ENCODE measurements around the gene ATG16L2.
A peak's percentile ranks its signal among the peaks of the same experiment; 100 is the strongest.
"Not testable (repeated sequence)": the region's sequence is repeated elsewhere in the genome, so short reads cannot be mapped to it uniquely, and the experiment has no call there.

The ATG16L2 gene

DNA sequence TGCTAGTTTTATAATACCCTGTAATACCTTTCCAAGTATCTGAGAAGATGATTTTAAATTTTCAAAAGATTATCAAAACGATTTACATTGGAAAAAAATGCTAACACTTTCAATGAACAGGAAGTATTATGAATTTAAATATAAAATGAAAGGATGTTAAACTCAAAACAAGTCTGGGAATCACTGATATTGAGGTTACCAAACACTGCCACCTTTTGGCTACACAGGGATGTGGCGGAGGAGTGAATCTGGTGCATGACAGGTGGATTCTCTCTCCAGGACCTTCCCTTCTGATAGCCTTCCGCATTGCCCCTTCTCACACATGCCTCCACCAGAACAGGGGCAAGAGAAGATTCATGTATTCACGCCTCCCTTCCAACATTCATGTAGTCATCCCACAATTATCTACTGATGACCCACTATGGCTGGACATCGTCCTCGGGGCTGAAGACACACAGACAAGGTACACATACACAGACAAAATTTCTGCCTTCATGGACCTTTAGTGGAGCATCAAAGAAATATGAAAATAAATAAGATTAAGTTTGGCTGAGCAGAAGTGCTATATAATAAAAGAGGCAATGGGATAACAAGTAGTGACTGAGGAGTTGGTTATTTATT, 34.7 kb downstream of the ATG16L2 start:
- no peak for DNase-seq (ENCODE audit: low read depth)

DNA sequence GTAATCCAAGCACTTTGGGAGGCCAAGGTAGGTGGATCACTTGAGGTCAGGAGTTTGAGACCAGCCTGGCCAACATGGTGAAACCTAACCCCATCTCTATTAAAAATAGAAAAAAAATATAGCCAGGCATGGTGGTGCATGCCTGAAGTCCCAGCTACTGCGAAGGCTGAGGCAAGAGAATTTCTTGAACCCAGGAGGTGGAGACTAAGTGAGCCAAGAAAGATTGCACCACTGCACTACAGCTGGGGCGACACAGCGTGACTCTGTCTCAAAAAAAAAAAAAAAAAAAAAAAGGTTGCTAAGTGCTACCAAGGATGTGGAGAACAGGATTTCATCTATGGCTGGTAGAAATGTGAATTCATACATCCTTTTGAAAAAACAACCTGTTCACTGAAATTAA, 36.6 kb downstream of the ATG16L2 start:
- no peak for DNase-seq (ENCODE audit: low read depth)

DNA sequence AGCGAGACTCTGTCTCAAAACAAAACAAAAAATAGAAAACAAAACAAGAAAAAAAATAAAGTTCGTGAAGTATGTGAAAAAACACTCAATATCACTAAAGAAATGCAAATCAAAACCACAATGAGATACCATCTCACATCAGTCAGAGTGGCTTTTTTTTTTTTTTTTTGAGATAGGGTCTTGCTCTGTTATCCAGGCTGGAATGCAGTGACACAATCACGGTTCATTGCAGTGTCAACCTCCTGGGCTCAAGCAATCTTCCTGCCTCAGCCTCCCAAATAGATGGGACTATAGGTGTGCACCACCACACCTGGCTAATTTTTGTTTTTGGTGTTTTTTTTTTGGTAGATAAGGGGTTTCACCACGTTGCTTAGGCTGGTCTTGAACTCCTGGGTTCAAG, 37.5 kb downstream of the ATG16L2 start:
- no peak for DNase-seq (ENCODE audit: low read depth)

DNA sequence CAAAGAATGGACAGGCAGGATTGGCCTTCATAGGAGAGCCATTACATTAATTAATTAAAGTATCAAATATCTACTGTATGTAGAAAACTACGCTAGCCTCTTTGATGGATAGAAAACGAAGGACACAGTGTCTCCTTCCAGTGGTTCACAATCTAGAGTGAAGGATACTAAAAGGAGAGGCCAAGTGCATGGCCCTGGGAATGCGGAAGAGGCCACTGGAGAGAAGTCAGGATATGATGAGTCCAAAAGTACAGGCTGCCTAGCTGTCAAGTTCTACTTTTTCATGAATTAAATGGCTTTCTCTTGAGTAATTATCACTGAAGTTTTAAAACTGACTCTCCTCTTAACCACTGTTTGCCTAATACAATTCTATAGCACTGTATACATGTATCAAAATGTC, 41.9 kb downstream of the ATG16L2 start:
- DNase-seq (ENCODE audit: low read depth): no peak

DNA sequence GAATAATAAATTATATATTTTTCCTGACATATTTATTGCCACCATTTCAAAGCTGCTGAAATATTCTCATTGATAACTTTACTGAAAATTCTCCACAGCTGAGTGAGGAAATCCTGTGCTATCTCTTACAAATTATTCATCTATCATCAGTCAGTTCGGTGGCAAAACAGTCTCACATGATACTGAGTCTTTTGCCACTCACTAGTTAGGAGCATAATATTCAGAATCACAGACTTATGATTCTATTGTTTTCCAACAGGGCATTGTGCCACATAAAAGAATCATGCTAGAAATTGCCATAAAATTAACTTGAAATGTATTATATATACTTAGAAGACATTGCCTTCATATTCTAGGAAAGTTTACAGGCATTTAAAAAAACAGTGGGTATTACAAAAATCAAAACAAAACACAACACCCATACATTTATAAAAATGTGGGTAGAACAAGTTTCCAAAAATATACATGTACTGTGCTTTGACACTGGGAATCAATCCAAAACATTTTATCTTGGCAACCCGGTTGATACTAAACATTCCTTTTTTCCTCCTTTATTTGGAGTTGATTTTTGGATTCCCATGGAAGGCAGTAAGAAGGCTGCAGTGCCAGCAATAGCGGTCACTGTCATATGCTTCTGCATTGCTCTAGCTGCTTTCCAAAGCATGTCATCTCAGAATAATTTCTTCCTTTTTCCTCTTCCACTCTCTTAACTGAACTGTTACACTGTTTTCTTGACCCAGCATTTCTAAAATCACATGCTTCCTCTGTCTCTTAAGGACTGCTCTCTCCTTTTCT, 42.5 kb downstream of the ATG16L2 start:
- DNase-seq (ENCODE audit: low read depth): peak; percentile 71

DNA sequence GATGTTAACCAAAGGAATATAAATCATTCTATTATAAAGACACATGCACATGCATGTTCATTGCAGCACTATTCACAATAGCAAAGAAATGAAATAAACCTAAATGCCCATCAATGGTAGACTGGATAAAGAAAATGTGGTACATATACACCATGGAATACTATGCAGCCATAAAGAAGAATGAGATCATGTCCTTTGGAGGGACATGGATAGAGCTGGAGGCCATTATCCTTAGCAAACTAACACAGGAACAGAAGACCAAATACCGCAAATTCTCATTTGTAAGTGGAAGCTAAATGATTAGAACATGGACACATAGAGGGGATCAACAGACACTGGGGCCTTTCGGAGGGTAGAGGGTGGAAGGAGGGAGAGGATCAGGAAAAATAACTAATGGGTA, 44.1 kb downstream of the ATG16L2 start:
- DNase-seq (ENCODE audit: low read depth): not testable (repeated sequence)

DNA sequence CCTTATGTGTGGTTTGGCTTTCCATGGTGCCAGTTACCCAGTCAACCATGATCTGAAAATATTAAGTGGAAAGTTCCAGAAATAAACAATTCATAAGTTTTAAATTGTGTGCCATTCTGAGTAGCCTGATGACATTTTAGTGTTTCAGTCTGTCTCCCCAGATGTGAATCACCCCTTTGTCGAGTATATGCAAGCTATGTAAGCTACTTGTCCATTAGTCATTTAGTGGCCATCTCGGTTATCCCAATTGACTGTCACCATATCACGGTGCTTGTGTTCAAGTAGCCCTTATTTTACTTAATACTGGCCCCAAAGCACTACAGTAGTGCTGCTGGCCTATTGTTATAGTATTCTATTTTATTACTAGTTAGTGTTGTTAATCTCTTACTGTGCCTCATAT, 44.9 kb downstream of the ATG16L2 start:
- DNase-seq (ENCODE audit: low read depth): no peak

DNA sequence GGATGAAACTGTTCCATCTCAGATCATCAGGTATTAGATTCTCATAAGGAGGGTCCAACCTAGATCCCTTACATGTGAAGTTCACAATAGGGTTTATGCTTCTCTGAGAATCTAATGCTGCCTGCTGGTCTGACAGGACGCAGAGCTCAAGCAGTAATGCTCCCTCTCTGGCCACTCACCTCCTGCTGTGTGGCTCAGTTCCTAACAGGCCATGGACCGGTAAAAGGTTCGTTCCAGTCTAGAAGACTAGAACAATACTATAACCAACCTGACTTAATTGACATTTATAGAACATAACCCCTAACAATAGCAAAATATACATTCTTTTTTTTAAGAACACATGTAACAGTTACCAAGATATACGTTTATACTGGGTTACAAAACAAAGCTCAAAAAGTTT, 45.8 kb downstream of the ATG16L2 start:
- no peak for DNase-seq (ENCODE audit: low read depth)

DNA sequence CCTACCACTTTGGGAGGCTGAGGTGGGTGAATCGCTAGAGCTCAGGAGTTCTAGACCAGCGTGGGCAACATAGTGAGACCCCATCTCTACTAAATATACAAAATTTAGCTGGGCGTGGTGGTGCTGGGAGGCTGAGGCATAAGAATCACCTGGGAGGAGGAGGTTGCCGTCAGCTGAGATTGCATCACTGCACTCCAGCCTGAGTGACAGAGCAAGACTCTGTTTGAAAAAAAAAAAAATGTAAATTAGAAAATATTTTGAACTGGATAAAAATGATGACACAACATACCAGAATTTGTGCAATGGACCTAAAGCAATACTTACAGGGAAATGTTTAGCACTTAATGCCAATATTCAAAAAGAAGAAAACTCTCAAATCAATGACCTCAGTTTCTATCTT, 46.4 kb downstream of the ATG16L2 start:
- peak; percentile 15 for DNase-seq (ENCODE audit: low read depth)

DNA sequence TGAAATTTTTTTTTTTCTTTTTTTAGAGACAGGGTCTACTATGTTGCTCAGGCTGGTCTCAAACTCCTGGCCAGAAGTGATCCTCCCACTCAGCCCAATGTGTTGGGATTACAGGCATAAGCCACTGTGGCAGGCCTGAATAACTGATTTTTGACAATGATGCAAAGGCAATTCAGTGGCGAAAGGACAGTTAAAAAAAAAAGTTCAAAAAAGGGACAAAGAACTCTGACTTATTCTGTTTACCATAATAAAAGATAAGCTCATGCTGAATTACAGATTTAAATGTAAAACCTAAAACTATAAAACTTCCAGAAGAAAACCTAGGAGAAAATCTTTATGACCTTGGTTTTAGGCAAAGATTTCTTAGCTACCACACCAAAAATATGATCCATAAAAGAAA, 48.9 kb downstream of the ATG16L2 start:
- no peak for DNase-seq (ENCODE audit: low read depth)

DNA sequence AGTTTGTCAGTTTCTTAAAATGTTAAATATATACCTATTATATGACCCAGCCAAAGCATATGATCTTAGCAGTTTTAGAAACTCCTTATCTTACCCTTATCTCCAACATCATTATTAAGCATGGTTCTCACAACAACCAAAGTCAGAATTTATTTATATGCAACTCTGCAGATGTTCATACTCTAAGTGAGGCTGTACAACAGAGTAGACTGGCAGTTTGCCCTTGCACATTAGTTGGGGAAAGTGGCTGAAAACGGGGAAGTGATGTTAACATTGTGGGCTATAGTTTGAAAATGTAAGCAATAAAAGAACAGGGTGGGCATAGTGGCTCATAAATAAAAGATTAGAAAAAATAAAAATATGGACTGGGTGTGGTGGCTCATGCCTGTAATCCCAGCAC, 49.7 kb downstream of the ATG16L2 start:
- DNase-seq (ENCODE audit: low read depth): no peak

DNA sequence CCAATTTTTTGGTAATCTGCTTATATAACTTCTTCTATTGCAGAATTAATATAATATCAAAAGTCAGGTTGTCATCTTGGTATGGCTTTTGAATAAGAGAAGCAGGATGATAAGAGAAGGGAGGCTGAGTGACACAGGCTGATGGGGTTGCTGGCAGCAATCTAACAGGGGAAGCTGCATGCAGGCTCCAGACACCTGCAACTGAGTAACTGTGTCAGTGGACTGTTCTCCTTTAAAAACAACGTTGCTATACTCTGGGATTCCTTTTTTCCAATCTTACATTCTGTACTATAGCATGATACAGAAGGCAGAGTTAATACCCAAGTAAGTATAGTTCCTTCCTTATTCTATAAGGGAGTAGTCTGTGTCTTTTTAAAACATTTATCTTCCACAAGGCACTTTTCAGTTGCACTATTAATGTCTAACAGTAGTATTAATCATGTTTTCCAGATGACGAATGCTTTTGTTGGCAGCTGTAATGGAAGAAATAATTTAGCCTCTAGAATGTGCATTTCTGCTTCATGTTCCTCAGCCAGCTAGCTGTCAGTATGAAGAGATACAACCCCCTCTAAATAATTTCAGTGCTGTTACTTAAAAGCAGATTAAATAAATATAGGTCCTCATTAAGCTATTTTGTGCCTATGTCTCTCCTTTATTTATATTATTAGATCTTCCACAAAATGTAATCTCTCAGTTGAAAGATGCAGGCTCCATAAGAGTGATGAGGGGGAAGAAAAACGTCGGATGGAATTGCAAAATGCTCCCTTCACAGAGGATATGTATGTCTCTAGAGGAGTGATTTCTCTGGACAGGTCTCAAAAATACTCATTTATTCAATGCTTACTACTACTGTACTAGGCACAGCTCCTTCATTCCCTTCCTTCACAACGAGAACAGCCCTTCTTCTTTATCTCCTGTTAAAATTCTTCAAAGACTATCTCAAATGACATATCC, 50.8 kb downstream of the ATG16L2 start:
- DNase-seq (ENCODE audit: low read depth): peak; percentile 64

DNA sequence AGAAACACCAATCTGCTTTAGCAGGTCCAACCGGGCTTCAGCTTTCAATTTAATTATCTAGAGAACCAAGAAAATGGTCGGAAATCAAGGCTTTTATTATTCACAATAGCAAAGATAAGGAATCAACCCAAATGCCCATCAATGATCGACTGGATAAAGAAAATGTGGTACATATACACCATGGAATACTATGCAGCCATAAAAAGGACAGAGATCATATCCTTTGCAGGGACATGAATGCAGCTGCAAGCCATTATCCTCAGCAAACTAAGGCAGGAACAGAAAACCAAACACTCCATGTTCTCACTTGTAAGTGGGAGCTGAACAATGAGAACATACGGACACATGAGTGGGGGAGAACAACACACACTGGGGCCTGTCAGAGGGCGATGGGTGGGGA, 53.8 kb downstream of the ATG16L2 start:
- DNase-seq (ENCODE audit: low read depth): no peak

DNA sequence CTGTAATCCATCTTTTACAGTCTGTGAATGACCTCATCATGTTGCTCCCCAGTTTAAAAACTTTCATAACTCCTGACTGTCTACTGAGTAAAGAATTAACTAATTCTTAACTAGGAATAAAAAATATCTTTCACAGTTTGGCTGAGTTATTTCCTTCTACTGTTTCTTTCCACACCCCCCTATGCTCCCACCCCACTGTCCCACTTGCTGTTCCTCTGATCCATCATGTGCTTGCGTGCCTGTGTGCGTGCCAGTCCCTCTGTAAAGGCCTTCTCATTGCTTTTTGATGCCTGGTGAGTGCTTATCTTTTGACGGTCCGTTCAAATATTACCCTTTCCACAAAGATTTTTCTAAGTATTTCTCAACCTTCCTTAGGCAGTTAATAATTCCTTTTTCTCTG, 55.6 kb downstream of the ATG16L2 start:
- no peak for DNase-seq (ENCODE audit: low read depth)

DNA sequence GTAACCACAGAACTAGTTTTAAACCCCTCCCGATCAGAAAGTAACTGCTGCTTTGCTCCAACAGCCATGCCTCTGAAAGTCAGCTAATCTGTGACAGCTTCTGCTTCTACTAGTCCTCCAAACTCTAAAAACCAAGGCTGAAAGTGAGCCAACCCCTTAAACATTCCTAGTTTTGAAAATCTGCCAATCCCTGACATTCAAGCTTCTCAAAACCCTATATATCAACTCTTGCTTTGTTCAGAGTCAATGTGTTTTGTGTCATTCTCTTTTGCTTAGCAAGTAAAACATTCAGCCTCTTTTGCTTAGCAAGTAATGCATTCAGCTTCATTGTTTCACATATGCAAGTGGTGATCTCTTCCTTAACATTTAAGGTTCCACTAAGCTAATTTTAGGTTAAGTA, 56.9 kb downstream of the ATG16L2 start:
- peak; percentile 7 for DNase-seq (ENCODE audit: low read depth)

DNA sequence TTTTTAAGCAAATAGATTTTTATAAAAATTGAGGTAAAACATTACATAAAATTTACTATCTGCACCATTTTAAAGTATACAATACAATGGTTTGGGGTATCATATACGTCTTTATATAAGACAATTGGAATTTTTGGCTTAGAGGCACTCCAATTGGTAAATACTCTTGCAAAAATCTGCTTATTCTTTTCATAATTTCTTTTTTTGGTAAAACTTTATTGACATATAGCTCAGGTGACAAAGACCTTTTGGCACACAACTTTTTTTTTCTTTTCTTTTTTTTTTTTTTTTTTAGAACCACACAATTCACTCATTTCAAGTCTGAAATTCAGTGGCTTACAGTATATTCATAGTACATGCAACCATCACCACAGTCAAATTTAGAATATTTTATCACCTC, 57.8 kb downstream of the ATG16L2 start:
- DNase-seq (ENCODE audit: low read depth): no peak

DNA sequence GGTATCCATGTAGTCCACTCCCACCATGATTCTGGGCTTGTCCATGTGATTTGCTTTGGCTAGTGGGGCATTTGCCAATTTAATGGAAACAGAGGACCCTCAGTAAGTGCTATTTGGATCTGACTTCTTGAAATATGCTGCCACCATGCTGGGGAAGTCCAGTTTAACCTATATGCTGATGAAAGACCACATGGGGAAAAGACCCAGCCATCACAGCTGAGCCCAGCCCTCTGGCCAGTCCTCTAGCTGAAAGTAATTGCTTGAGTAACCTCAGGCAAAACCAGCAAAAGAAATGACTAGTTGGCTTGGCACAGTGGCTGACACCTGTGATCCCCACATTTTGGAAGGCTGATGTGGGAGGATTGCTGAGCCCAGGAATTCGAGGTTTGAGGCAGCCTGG, 61.5 kb downstream of the ATG16L2 start:
- no peak for DNase-seq (ENCODE audit: low read depth)

DNA sequence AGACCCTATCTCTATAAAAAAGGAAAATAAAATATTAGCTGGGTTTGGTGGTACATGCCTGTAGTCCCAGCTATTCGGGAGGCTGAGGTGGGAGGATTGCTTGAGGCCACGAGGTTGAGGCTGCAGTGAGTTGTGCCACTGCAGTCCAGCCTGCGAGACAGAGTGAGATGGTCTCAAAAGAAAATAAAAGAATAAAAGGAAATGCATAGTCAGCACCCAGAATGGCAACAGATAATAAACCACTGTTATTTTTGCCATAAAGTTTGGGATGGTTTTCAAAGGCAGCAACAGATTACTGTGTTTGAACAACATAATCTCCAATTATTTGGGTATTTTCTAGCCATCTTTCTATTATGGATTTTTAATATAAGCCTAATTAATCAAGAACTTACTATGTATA, 61.9 kb downstream of the ATG16L2 start:
- no peak for DNase-seq (ENCODE audit: low read depth)
